GM12878 (cell line): ENCODE results near the gene TMEM72. TPM values are rescaled to one million over a fixed set of nuclear protein-coding genes. Genes with fewer than 3 reads are reported as not detected.

Experiments used
- ATAC-seq: fragments of 200-7000 bp; cut with Tn5 transposase; 3 replicates; pipeline ENCODE4 v1.9.1; 2020; ENCODE audit warnings: mild to moderate bottlenecking, moderate library complexity
- BruUV-seq: library from RNA; stranded (reverse); fragments of 400-500 nt; replicated peaks from 2 replicates; lab custom pipeline; 2021; lab: Mats Ljungman, UMichigan
- CTCF ChIA-PET: fragments of 300-600 bp; sonication (Branson Sonifier 250); formaldehyde crosslinking; extraction: SDS; loops from one replicate; lab custom pipeline; 2021; ENCODE audit warnings: inconsistent platforms; lab: Yijun Ruan, JAX
- POLR2A ChIA-PET: fragments of 350-600 bp; formaldehyde crosslinking; extraction: SDS; loops from one replicate; lab custom pipeline; 2021; ENCODE audit warnings: inconsistent platforms; lab: Charles Lee
- RAD21 ChIA-PET: fragments of 300-600 bp; sonication (Branson Sonifier 250); formaldehyde crosslinking; loops from one replicate; lab custom pipeline; 2023; ENCODE audit warnings: antibody characterized with exemption; ENCODE audit not compliant: unreplicated experiment; lab: Charles Lee
- SMC1A ChIA-PET: fragments of 300-600 bp; sonication (Branson Sonifier 250); formaldehyde crosslinking; loops from one replicate; lab custom pipeline; 2023; ENCODE audit not compliant: unreplicated experiment, uncharacterized antibody; lab: Charles Lee
- DNase-seq: peaks from one replicate; pipeline ENCODE4 v3.0.0-alpha.2; 2011; ENCODE audit warnings: low read depth, low spot score
- FAIRE-seq: peaks from 3 replicates; lab custom pipeline; 2011; peaks lifted over from hg19 to GRCh38; lab: Jason Lieb, UNC
- H2AFZ ChIP-seq: 2 replicates; pipeline ENCODE4 v1.6.0; 2011; ENCODE audit warnings: low read depth, low read length, control low read depth; ENCODE audit not compliant: control insufficient read depth
- H3K27ac ChIP-seq: 2 replicates; pipeline ENCODE4 v1.5.1; 2011; ENCODE audit warnings: control low read depth; ENCODE audit not compliant: control insufficient read depth, insufficient read depth
- H3K27me3 ChIP-seq, 2 experiments: replicated peaks in 1 of 2; 2 replicates each; pipeline versions ENCODE4 v1.6.0 to v1.6.1; 2011; ENCODE audit warnings: low read length in 1 of 2; ENCODE audit not compliant: control insufficient read depth in 2 of 2, insufficient read depth in 2 of 2
- H3K36me3 ChIP-seq, 2 experiments: 2 replicates each; pipeline ENCODE4 v1.5.1; 2011; ENCODE audit warnings: low read length in 1 of 2; ENCODE audit not compliant: control insufficient read depth in 2 of 2, insufficient read depth in 2 of 2
- H3K4me1 ChIP-seq: 2 replicates; pipeline ENCODE4 v1.6.1; 2011; ENCODE audit warnings: mild to moderate bottlenecking, low read length, moderate library complexity, mixed read lengths; ENCODE audit not compliant: control insufficient read depth, insufficient read depth
- H3K4me2 ChIP-seq: 2 replicates; pipeline ENCODE4 v1.6.0; 2011; ENCODE audit warnings: control low read depth; ENCODE audit not compliant: control insufficient read depth, insufficient read depth
- H3K4me3 ChIP-seq: fragments of 200-600 bp; sonication (generic); 2 replicates; pipeline ENCODE4 v1.5.1; 2016
- H3K79me2 ChIP-seq: 2 replicates; pipeline ENCODE4 v1.6.0; 2011; ENCODE audit warnings: low read length; ENCODE audit not compliant: control insufficient read depth, insufficient read depth
- H3K9ac ChIP-seq: 2 replicates; pipeline ENCODE4 v1.8.0; 2011; ENCODE audit warnings: low read length, control low read depth, mixed read lengths; ENCODE audit not compliant: control insufficient read depth, insufficient read depth
- H3K9me3 ChIP-seq: replicated peaks from 3 replicates; pipeline ENCODE4 v1.5.1; 2011; ENCODE audit warnings: mild to moderate bottlenecking, low read length; ENCODE audit not compliant: control insufficient read depth, insufficient read depth
- H4K20me1 ChIP-seq: 2 replicates; pipeline ENCODE4 v1.6.0; 2011; ENCODE audit not compliant: control insufficient read depth, insufficient read depth
- IKZF1 ChIP-seq: fragments of 450-650 bp; conservative IDR thresholded peaks from 2 replicates; pipeline ENCODE4 v1.6.1; 2017; ENCODE audit warnings: antibody characterized with exemption, mild to moderate bottlenecking
- KLF5 ChIP-seq: fragments of 450-650 bp; IDR thresholded peaks from 2 replicates; pipeline ENCODE4 v1.6.1; 2014; ENCODE audit warnings: mild to moderate bottlenecking; ENCODE audit not compliant: partially characterized antibody
- NBN ChIP-seq: fragments of 450-650 bp; IDR thresholded peaks from 2 replicates; pipeline ENCODE4 v1.6.1; 2016
- WGBS: methylation state at CpG from one replicate; pipeline ENCODE4 v1.1.6; 2016; ENCODE audit warnings: low lambda C conversion rate; ENCODE audit not compliant: insufficient replicate concordance, insufficient coverage; ENCODE audit errors: missing lambda C conversion rate; 5-methylcytosine and 5-hydroxymethylcytosine counted together
- in situ Hi-C: fragments of 300-500 bp; cut with MboI; formaldehyde crosslinking; loops from 9 replicates; pipeline ENCODE4 v1.14.3; 2018; ENCODE audit warnings: mixed read lengths
- intact Hi-C: fragments of 100-400 bp; cut with micrococcal nuclease; formaldehyde crosslinking; loops from one replicate; pipeline ENCODE4 v1.14.2; 2022; ENCODE audit not compliant: unreplicated experiment
- polyA plus RNA-seq, 11 experiments: library from polyadenylated mRNA; depleted of rRNA in 4 of 11; unstranded in 6 of 11; stranded (reverse) in 5 of 11; fragments of >200 nt; fragmentation: Nextera tagmentation in 4 of 11; fragmentation: Illumina TruSeq in 1 of 11; extraction: Ambion mirVana in 4 of 11; extraction: Trizol in 1 of 11; gene quantifications; 1 replicate in 1 of 11; 2 replicates in 10 of 11; pipeline versions ENCODE4 v1.2.1 to v1.2.3, GENCODE V29; 2011 to 2016; ENCODE audit warnings: inconsistent platforms in 2 of 11, missing spikeins in 2 of 11, low read depth in 1 of 11
- total RNA-seq, 4 experiments: library from RNA; depleted of rRNA in 3 of 4; stranded (reverse); fragments of >200 nt in 3 of 4; fragmentation: Illumina TruSeq in 1 of 4; extraction: Trizol in 1 of 4; gene quantifications; 2 replicates each; pipeline versions ENCODE4 v1.2.1 to v1.2.3, GENCODE V29; 2013 to 2021
- TF ChIP-seq, protein P1 (sequence below): fragments of 450-650 bp; formaldehyde crosslinking; IDR thresholded peaks from 2 replicates; pipeline ENCODE4 v1.4.0; 2022; ENCODE audit warnings: mild to moderate bottlenecking, moderate library complexity
- TF ChIP-seq, protein P2 (sequence below): fragments of 150-350 bp; IDR thresholded peaks from 2 replicates; pipeline ENCODE4 v1.6.1; 2016; ENCODE audit warnings: low read depth, low read length
- TF ChIP-seq, protein P3 (sequence below): fragments of 450-650 bp; IDR thresholded peaks from 2 replicates; pipeline ENCODE4 v1.6.1; 2017; ENCODE audit warnings: mild to moderate bottlenecking, low read depth, inconsistent platforms; ENCODE audit not compliant: poor library complexity, severe bottlenecking

The TMEM72 gene
- total and polyA plus RNA-seq, 10 of the 15 experiments (the other 5 are each of a cell fraction or from before 2014, with no cell fraction given), result 0.12 TPM; not detected in 9

DNA sequence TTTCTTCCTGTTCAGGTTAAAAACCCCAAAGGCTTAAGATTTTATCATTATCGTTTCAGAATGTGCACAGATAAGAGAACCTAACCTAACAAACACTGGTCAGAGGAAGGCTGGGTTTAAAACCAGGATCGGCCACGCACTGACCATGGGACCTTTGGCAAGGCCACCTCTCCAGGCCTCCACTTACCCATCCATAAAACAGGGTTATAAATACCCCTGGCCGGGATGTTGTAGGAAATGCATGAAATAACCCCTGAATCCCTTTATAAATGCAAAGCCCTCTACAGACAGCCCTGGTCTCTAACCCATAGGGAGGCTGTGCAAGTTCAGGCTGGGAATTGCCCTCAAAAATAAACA lies 67.1 kb downstream of the TMEM72 start (continued):
- TF ChIP-seq, protein P1, sequence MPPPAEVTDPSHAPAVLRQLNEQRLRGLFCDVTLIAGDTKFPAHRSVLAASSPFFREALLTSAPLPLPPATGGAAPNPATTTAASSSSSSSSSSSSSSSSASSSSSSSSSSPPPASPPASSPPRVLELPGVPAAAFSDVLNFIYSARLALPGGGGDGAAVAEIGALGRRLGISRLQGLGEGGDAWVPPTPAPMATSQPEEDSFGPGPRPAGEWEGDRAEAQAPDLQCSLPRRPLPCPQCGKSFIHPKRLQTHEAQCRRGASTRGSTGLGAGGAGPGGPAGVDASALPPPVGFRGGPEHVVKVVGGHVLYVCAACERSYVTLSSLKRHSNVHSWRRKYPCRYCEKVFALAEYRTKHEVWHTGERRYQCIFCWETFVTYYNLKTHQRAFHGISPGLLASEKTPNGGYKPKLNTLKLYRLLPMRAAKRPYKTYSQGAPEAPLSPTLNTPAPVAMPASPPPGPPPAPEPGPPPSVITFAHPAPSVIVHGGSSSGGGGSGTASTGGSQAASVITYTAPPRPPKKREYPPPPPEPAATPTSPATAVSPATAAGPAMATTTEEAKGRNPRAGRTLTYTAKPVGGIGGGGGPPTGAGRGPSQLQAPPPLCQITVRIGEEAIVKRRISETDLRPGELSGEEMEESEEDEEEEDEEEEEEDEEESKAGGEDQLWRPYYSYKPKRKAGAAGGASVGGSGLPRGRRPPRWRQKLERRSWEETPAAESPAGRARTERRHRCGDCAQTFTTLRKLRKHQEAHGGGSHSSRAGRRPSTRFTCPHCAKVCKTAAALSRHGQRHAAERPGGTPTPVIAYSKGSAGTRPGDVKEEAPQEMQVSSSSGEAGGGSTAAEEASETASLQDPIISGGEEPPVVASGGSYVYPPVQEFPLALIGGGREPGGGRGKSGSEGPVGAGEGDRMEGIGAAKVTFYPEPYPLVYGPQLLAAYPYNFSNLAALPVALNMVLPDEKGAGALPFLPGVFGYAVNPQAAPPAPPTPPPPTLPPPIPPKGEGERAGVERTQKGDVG (CRISPR knock-in tag), result no peak
- TF ChIP-seq, all 136 proteins: peak for 0

DNA sequence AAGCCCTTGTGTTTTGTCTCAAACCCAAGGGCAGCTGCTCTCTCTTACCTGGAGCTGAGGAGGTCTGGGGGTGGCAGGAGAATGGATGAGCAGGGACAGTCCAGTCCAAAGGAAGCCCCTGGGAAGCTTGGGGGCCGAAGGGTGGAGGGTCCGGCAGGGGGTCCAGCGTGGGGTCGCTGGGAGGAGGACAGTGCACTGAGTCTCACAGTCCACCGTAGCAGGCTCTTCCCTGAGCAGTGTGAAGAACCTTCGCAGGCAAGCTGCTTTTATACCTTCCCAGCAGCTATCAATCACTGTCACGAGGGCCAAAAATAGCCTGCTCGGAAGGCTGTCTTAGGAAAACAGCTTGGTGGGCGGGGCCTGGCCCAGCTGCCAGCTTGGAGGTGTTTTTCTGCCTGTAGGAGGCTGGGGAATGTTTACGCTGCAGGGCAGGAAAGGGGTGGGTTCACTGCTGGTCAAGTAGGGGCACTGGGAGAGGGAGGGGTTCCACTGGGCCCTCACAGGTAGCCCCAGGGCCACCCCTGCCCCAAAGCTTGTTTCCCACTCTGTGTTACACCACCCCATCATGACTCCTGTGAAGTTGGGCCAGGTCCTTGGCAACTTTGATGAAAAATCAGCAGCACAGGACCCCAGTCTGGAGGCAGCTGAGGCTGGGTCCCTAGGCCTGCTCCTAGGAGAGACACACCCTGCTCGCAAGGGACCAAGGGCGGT lies 67.6 kb downstream of the TMEM72 start, which contains the start of gene DEPP1:
Gene DEPP1, minus strand, starts transcription at position 240 of the 711 bp plus-strand sequence. CDS start 779 bp downstream, outside the sequence.
- no peak for FAIRE-seq
- TF ChIP-seq IKZF1 (peak; percentile 81), KLF5 (no peak), NBN (peak; percentile 44; the same call in 1 of the 2 replicates)
- TF ChIP-seq, protein P2, sequence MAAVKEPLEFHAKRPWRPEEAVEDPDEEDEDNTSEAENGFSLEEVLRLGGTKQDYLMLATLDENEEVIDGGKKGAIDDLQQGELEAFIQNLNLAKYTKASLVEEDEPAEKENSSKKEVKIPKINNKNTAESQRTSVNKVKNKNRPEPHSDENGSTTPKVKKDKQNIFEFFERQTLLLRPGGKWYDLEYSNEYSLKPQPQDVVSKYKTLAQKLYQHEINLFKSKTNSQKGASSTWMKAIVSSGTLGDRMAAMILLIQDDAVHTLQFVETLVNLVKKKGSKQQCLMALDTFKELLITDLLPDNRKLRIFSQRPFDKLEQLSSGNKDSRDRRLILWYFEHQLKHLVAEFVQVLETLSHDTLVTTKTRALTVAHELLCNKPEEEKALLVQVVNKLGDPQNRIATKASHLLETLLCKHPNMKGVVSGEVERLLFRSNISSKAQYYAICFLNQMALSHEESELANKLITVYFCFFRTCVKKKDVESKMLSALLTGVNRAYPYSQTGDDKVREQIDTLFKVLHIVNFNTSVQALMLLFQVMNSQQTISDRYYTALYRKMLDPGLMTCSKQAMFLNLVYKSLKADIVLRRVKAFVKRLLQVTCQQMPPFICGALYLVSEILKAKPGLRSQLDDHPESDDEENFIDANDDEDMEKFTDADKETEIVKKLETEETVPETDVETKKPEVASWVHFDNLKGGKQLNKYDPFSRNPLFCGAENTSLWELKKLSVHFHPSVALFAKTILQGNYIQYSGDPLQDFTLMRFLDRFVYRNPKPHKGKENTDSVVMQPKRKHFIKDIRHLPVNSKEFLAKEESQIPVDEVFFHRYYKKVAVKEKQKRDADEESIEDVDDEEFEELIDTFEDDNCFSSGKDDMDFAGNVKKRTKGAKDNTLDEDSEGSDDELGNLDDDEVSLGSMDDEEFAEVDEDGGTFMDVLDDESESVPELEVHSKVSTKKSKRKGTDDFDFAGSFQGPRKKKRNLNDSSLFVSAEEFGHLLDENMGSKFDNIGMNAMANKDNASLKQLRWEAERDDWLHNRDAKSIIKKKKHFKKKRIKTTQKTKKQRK, result no peak
- TF ChIP-seq, protein P3, sequence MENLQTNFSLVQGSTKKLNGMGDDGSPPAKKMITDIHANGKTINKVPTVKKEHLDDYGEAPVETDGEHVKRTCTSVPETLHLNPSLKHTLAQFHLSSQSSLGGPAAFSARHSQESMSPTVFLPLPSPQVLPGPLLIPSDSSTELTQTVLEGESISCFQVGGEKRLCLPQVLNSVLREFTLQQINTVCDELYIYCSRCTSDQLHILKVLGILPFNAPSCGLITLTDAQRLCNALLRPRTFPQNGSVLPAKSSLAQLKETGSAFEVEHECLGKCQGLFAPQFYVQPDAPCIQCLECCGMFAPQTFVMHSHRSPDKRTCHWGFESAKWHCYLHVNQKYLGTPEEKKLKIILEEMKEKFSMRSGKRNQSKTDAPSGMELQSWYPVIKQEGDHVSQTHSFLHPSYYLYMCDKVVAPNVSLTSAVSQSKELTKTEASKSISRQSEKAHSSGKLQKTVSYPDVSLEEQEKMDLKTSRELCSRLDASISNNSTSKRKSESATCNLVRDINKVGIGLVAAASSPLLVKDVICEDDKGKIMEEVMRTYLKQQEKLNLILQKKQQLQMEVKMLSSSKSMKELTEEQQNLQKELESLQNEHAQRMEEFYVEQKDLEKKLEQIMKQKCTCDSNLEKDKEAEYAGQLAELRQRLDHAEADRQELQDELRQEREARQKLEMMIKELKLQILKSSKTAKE, result no peak
- TF ChIP-seq, protein P1 (CRISPR knock-in tag), result no peak

More for the DNA sequence above, 67.6 kb downstream of the TMEM72 start, which contains the start of gene DEPP1:
- Histone ChIP-seq H3K36me3 (peaks cover 0 to 1% of the 10 kb centered on the region in 2 experiments; a peak in 2 of 4 replicates), H3K9me3 (no peaks in the 10 kb centered on the region), H2AFZ (no peak within 1 kb of the TSS), H3K9ac (peak within 1 kb of the TSS; percentile 41), H3K27me3 (no peaks in the 10 kb centered on the region), H3K4me3 (peak within 1 kb of the TSS; percentile 61), H3K4me1 (peaks cover 57% of the 10 kb centered on the region), H3K79me2 (peaks cover 11% of the 10 kb centered on the region), H3K27ac (peak within 1 kb of the TSS; percentile 48), H4K20me1 (no peaks in the 10 kb centered on the region), H3K4me2 (peak within 1 kb of the TSS; percentile 57)
- POLR2A ChIA-PET, result interaction anchor here (1.0 to 7.4 kb wide), 8 partner anchors 13 to 46 kb away, joined by 3 to 110 read pairs (median 6); no protein-coding TSS in a partner anchor
- in situ Hi-C loops, result loop anchor here (5.0 kb wide), 1 partner anchor 46 kb away; no protein-coding TSS in a partner anchor
- intact Hi-C loops, result no loop called here
- ATAC-seq, result peak; percentile 3; the same call in 2 of the 3 replicates
- CTCF ChIA-PET, result interaction anchor here (0.7 to 10.1 kb wide), 7 partner anchors 10 to 271 kb away, joined by 3 to 181 read pairs (median 5); no protein-coding TSS in a partner anchor
- DNase-seq, result no peak
- 65% methylated on average over 12 of the region's 12 CpGs for WGBS
- BruUV-seq, result no TSS peak
- RAD21 ChIA-PET, result interaction anchor here (0.7 to 7.7 kb wide), 5 partner anchors 10 to 49 kb away, joined by 3 to 124 read pairs (median 4); no protein-coding TSS in a partner anchor
- SMC1A ChIA-PET, result interaction anchor here (1.3 to 5.2 kb wide), 7 partner anchors 11 to 46 kb away, joined by 6 to 43 read pairs (median 8); partner anchors contain the start of gene ZNF22
